ENCODE measurements around the gene BCAT1. TPM values are rescaled to one million over a fixed set of nuclear protein-coding genes. Genes with fewer than 3 reads are reported as not detected.

Gene BCAT1
- 10 to 100 TPM; 51.0 to 54.8 (median 53.9) TPM for polyA plus RNA-seq (ENCODE audit: insufficient read length in 3 of 3)
- long read RNA-seq, donor 1, full-length matches to known transcripts, result 5 of 5 reads
- long read RNA-seq, donor 1, partial matches to known transcripts, result 0 of 5 reads
- long read RNA-seq, donor 1, other reads (novel, unspliced or antisense), result 0 of 5 reads
- long read RNA-seq, donor 2, full-length matches to known transcripts, result 5 of 5 reads
- long read RNA-seq, donor 2, partial matches to known transcripts, result 0 of 5 reads
- long read RNA-seq, donor 2, other reads (novel, unspliced or antisense), result 0 of 5 reads
- long read RNA-seq, donor 3, full-length matches to known transcripts, result 8 of 8 reads
- long read RNA-seq, donor 3, partial matches to known transcripts, result 0 of 8 reads
- long read RNA-seq, donor 3, other reads (novel, unspliced or antisense), result 0 of 8 reads
- long read RNA-seq, donor 4, full-length matches to known transcripts, result 3 of 3 reads
- long read RNA-seq, donor 4, partial matches to known transcripts, result 0 of 3 reads
- long read RNA-seq, donor 4, other reads (novel, unspliced or antisense), result 0 of 3 reads
- long read RNA-seq, donor 5, result 0 reads
- long read RNA-seq, donor 6, full-length matches to known transcripts, result 5 of 5 reads
- long read RNA-seq, donor 6, partial matches to known transcripts, result 0 of 5 reads
- long read RNA-seq, donor 6, other reads (novel, unspliced or antisense), result 0 of 5 reads
- long read RNA-seq, donor 7, full-length matches to known transcripts, result 5 of 5 reads
- long read RNA-seq, donor 7, partial matches to known transcripts, result 0 of 5 reads
- long read RNA-seq, donor 7, other reads (novel, unspliced or antisense), result 0 of 5 reads
- long read RNA-seq, donor 8, full-length matches to known transcripts, result 11 of 11 reads
- long read RNA-seq, donor 8, partial matches to known transcripts, result 0 of 11 reads
- long read RNA-seq, donor 8, other reads (novel, unspliced or antisense), result 0 of 11 reads
- long read RNA-seq, donor 9, full-length matches to known transcripts, result 10 of 10 reads
- long read RNA-seq, donor 9, partial matches to known transcripts, result 0 of 10 reads
- long read RNA-seq, donor 9, other reads (novel, unspliced or antisense), result 0 of 10 reads
- long read RNA-seq, donor 10, full-length matches to known transcripts, result 9 of 9 reads
- long read RNA-seq, donor 10, partial matches to known transcripts, result 0 of 9 reads
- long read RNA-seq, donor 10, other reads (novel, unspliced or antisense), result 0 of 9 reads
- long read RNA-seq, donor 11, full-length matches to known transcripts, result 3 of 3 reads
- long read RNA-seq, donor 11, partial matches to known transcripts, result 0 of 3 reads
- long read RNA-seq, donor 11, other reads (novel, unspliced or antisense), result 0 of 3 reads
- long read RNA-seq, donor 12, full-length matches to known transcripts, result 5 of 5 reads
- long read RNA-seq, donor 12, partial matches to known transcripts, result 0 of 5 reads
- long read RNA-seq, donor 12, other reads (novel, unspliced or antisense), result 0 of 5 reads
- long read RNA-seq, donor 13, result 0 reads
- long read RNA-seq, donor 14, full-length matches to known transcripts, result 8 of 8 reads
- long read RNA-seq, donor 14, partial matches to known transcripts, result 0 of 8 reads
- long read RNA-seq, donor 14, other reads (novel, unspliced or antisense), result 0 of 8 reads
- long read RNA-seq, donor 15, full-length matches to known transcripts, result 4 of 4 reads
- long read RNA-seq, donor 15, partial matches to known transcripts, result 0 of 4 reads
- long read RNA-seq, donor 15, other reads (novel, unspliced or antisense), result 0 of 4 reads
- long read RNA-seq, donor 16, full-length matches to known transcripts, result 18 of 18 reads
- long read RNA-seq, donor 16, partial matches to known transcripts, result 0 of 18 reads
- long read RNA-seq, donor 16, other reads (novel, unspliced or antisense), result 0 of 18 reads

GRCh38 chr12:24948757-24949722 is at the start of gene BCAT1:
BCAT1 (minus strand) TSS chr12:24949101; CDS start chr12:24948932, 169 bp downstream.
- DNase-seq (ENCODE audit: extremely low read depth in 1 of 11, low read depth in 9 of 11, low spot score in 4 of 11), result peak in 7 of 11 donors; percentile 31 to 51 (median 44)

- peak in 3 of 11 donors; percentile 5 to 25 (median 13) for DNase-seq (ENCODE audit: extremely low read depth in 1 of 11, low read depth in 9 of 11, low spot score in 4 of 11)
Measured at GRCh38 chr12:24997970-24998582, 49.2 kb upstream of the BCAT1 start.

GRCh38 chr12:24997496-24997895 is 48.6 kb upstream of the BCAT1 start:
- DNase-seq (ENCODE audit: extremely low read depth in 1 of 11, low read depth in 9 of 11, low spot score in 4 of 11), result no peak

DNA sequence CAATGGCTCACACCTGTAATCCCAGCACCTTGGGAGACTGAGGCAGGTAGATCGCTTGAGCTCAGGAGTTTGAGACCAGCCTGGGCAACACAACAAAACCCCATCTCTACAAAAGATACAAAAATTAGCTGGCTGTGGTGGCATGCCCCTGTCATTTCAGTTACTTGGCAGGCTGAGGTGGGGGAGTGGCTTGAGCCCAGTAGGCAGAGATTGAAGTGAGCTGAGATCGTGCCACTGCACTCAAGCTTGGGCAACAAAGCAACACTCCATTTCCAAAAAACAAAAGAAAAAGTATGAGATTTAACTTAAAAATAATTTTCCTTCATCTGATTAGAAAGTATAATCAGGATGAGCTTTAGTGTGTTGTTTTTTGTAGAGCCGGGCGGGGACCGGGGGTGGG is 47.9 kb upstream of the BCAT1 start:
- DNase-seq (ENCODE audit: extremely low read depth in 1 of 11, low read depth in 9 of 11, low spot score in 4 of 11), result no peak

- DNase-seq (ENCODE audit: extremely low read depth in 1 of 11, low read depth in 9 of 11, low spot score in 4 of 11), result no peak
Measured at GRCh38 chr12:24996102-24996797, 47.3 kb upstream of the BCAT1 start.

GRCh38 chr12:24993793-24994192 is 44.9 kb upstream of the BCAT1 start:
- no peak for DNase-seq (ENCODE audit: extremely low read depth in 1 of 11, low read depth in 9 of 11, low spot score in 4 of 11)

DNA sequence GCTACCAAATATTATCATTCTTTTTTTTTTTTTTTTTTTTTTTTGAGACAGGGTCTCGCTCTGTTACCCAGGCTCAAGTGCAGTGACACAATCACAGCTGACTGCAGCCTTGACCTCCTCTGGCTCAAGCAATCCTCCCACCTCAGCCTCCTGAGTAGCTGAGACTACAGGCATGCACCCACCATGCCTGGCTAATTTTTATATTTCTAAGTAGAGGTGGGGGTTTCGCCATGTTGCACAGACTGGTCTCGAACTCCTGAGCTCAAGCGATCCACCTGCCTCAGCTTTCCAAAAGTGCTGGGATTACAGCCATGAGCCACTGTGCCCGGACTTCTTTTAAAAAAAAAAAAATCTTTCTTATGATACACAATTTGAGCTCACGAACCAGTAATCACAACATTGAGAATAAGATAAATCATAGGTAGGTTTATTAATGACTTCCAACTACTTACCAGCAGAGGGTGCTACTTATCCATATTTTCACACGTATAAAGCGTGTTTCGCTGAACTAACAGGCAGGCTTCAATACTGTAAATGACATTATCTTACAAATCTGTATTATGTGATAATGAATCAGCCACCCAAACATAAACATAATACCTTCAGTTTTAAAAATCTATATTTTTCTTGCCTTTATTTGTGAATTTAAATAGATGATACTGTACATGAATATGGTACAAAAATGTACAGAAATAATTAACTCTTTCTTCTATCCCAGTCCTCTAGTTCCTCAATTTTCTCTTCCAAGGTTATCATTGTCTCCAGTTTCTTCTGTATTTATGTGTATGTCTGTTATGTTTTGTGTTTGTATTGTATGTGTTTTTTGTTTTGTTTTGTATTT is 42.5 kb upstream of the BCAT1 start:
- DNase-seq (ENCODE audit: extremely low read depth in 1 of 11, low read depth in 9 of 11, low spot score in 4 of 11), result peak in 5 of 11 donors; percentile 30 to 41 (median 32)

DNA sequence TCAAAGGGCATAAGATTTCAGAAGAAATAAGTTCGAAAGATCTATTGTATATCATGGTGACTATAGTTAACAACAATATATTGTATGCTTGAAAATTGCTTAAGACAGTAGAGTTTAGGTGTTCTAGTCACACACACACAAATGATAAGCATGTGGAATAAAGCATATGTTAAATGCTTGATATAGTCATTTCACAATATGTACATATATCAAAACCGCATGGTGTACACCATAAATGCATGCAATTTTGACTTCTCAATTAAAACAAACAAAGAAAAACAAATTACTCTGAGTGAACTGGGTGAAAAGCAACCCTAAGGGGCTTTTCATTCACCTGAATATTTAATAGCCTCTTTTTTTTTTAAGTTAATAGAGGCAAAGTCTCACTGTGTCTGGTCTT is 40.3 kb upstream of the BCAT1 start:
- no peak for DNase-seq (ENCODE audit: extremely low read depth in 1 of 11, low read depth in 9 of 11, low spot score in 4 of 11)

- no peak for DNase-seq (ENCODE audit: extremely low read depth in 1 of 11, low read depth in 9 of 11, low spot score in 4 of 11)
Measured at GRCh38 chr12:24982250-24982649, 33.3 kb upstream of the BCAT1 start.

GRCh38 chr12:24979976-24980730 is 31.3 kb upstream of the BCAT1 start:
- peak in 2 of 11 donors; percentile 23 to 31 for DNase-seq (ENCODE audit: extremely low read depth in 1 of 11, low read depth in 9 of 11, low spot score in 4 of 11)

DNA sequence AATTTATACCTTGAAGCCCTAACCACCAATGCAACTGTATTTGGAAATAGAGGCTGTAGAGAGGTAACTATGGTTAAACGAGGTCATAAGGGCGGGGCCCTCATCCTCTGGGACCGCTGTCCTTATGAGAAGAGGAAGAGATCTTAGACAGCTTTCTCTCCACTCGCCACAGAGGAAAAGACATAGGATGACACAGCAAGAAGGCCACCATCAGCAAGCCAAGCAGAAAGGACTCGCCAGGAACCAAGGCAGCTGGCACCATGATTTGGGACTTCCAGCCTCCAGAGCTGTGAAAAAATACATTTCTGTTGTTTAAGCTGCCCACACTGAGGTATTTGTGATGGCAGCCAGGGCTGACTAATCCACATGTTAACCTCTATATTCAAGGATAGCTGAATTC is 30.4 kb upstream of the BCAT1 start:
- DNase-seq (ENCODE audit: extremely low read depth in 1 of 11, low read depth in 9 of 11, low spot score in 4 of 11), result no peak

GRCh38 chr12:24977711-24978110 is 28.8 kb upstream of the BCAT1 start:
- DNase-seq (ENCODE audit: extremely low read depth in 1 of 11, low read depth in 9 of 11, low spot score in 4 of 11), result no peak

GRCh38 chr12:24977060-24977459 is 28.2 kb upstream of the BCAT1 start:
- no peak for DNase-seq (ENCODE audit: extremely low read depth in 1 of 11, low read depth in 9 of 11, low spot score in 4 of 11)

DNA sequence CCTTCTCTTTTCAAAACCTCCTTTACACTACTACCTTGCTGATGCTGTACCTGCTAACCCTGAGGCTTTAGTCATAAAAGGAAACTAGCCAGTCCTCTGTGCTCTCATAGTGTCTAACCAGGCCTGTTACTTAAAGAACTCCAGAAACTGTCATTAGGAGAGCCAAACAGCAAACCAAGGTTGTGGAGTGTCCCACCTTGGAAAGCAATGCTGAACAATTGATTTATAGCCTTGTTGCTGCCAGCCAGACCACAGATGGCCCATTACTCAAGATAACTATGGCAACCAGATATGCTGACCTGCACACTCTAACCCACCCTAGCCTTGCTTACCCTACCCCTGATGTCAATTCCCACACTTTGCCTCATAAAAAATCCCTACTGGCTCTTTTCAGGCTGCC is 26.5 kb upstream of the BCAT1 start:
- DNase-seq (ENCODE audit: extremely low read depth in 1 of 11, low read depth in 9 of 11, low spot score in 4 of 11), result peak in 1 of 11 donors; percentile 17
